ENCODE data around the gene ITGA2. TPM values are rescaled to one million over a fixed set of nuclear protein-coding genes. Genes with fewer than 3 reads are reported as not detected.

ITGA2 gene
- under 1 TPM; 0.74 to 0.86 TPM for total RNA-seq

- peak; percentile 60 for ATAC-seq
- Mint-ChIP-seq H3K9me3 (no peaks in the 10 kb centered on the region), H3K4me3 (peak within 1 kb of the TSS; percentile 65), H3K27ac (no peak within 1 kb of the TSS), H3K4me1 (ENCODE audit: low read depth) (peaks cover 18% of the 10 kb centered on the region), H3K36me3 (ENCODE audit: low read depth) (no peaks in the 10 kb centered on the region), H3K27me3 (peaks cover 50% of the 10 kb centered on the region)
- intact Hi-C loops (cut with micrococcal nuclease), result loop anchor here (5.0 kb wide), 2 partner anchors 42 to 43 kb away; no protein-coding TSS in a partner anchor
- peak; percentile 36 for DNase-seq
- ChIA-PET CTCF (interaction anchor here (1.4 to 5.2 kb wide), 4 partner anchors 10 to 116 kb away, joined by 3 to 33 read pairs (median 4); no protein-coding TSS in a partner anchor), POLR2A (interaction anchor here (0.7 to 1.1 kb wide), 3 partner anchors 46 to 104 kb away, joined by 3 read pairs; no protein-coding TSS in a partner anchor)
- no peak for TF ChIP-seq CTCF (IDR thresholded peaks at IDR 0.05)
These were observed at the start of gene ITGA2 for GRCh38 chr5:52989025-52989780. Gene ITGA2 (plus strand): TSS chr5:52989352. CDS start chr5:52989469, 117 bp downstream.

GRCh38 chr5:52943285-52943684, 45.9 kb upstream of the ITGA2 start:
- ChIA-PET POLR2A (no interaction called here), CTCF (interaction anchor here (1.0 to 4.3 kb wide), 5 partner anchors 11 to 154 kb away, joined by 3 to 29 read pairs (median 6); no protein-coding TSS in a partner anchor)
- no peak overlapping the region for H3K27ac Mint-ChIP-seq
- H3K36me3 Mint-ChIP-seq (ENCODE audit: low read depth), result no peaks in the 10 kb centered on the region
- H3K4me3 Mint-ChIP-seq, result no peak overlapping the region
- intact Hi-C loops (cut with micrococcal nuclease), result no loop called here
- ATAC-seq (peak; percentile 75), DNase-seq (no peak)
- H3K4me1 Mint-ChIP-seq (ENCODE audit: low read depth), result peaks cover 14% of the 10 kb centered on the region
- H3K9me3 Mint-ChIP-seq, result no peaks in the 10 kb centered on the region
- no peak for TF ChIP-seq CTCF (IDR thresholded peaks at IDR 0.05)
- H3K27me3 Mint-ChIP-seq, result no peaks in the 10 kb centered on the region

GRCh38 chr5:52943808-52944207, 45.3 kb upstream of the ITGA2 start:
- Mint-ChIP-seq H3K27me3 (no peaks in the 10 kb centered on the region), H3K36me3 (ENCODE audit: low read depth) (no peaks in the 10 kb centered on the region), H3K27ac (no peak overlapping the region), H3K4me1 (ENCODE audit: low read depth) (peaks cover 19% of the 10 kb centered on the region), H3K9me3 (no peaks in the 10 kb centered on the region), H3K4me3 (no peak overlapping the region)
- intact Hi-C loops (cut with micrococcal nuclease), result no loop called here
- no peak for DNase-seq
- TF ChIP-seq CTCF (IDR thresholded peaks at IDR 0.05), result no peak
- ChIA-PET CTCF (interaction anchor here (1.0 to 4.3 kb wide), 5 partner anchors 10 to 153 kb away, joined by 3 to 29 read pairs (median 6); no protein-coding TSS in a partner anchor), POLR2A (no interaction called here)
- no peak for ATAC-seq

- DNase-seq, result no peak
- no peaks in the 10 kb centered on the region for H3K36me3 Mint-ChIP-seq (ENCODE audit: low read depth)
- no peaks in the 10 kb centered on the region for H3K9me3 Mint-ChIP-seq
- intact Hi-C loops (cut with micrococcal nuclease), result loop anchor here (5.0 kb wide), 2 partner anchors 42 to 92 kb away; partner anchors contain the start of gene ITGA2
- ChIA-PET CTCF (interaction anchor here (0.9 to 4.3 kb wide), 6 partner anchors 9 to 252 kb away, joined by 3 to 29 read pairs (median 4); no protein-coding TSS in a partner anchor), POLR2A (interaction anchor here (1.2 kb wide), 1 partner anchor 165 kb away, joined by 4 read pairs; the partner anchor contains the start of gene MOCS2)
- no peak for ATAC-seq
- no peak for TF ChIP-seq CTCF (IDR thresholded peaks at IDR 0.05)
- H3K4me3 Mint-ChIP-seq, result peak overlapping the region; percentile 66
- H3K27me3 Mint-ChIP-seq, result no peaks in the 10 kb centered on the region
- H3K27ac Mint-ChIP-seq, result peak overlapping the region; percentile 19
- peaks cover 24% of the 10 kb centered on the region for H3K4me1 Mint-ChIP-seq (ENCODE audit: low read depth)
These were observed 44.1 kb upstream of the ITGA2 start for GRCh38 chr5:52945040-52945439.

All from activated CD8-positive, alpha-beta T cell treated with anti-CD3 and anti-CD28 coated beads for 36 hours (primary cell).